Thoracic aorta endothelial cell (primary cell): Measurements from ENCODE around the gene IMPG2. TPM values are rescaled to one million over a fixed set of nuclear protein-coding genes. Genes with fewer than 3 reads are reported as not detected.

Experiments
- total RNA-seq: library from RNA; depleted of rRNA; stranded (reverse); fragments of >200 nt; gene quantifications from 2 replicates; pipeline ENCODE4 v1.2.3, GENCODE V29; 2012

The IMPG2 gene
- total RNA-seq = 0.50 and 0.53 TPM in 2 replicates

GRCh38 chr3:101320475-101320874 lies at the start of gene IMPG2:
Gene IMPG2, minus strand, starts transcription at chr3:101320575. Its CDS starts 203 bp downstream, at chr3:101320372.

Other genes with a start within 250 kb of the IMPG2 start
- 22.6 and 25.0 TPM in 2 replicates for gene SENP7, start 192.6 kb upstream of the IMPG2 start, total RNA-seq
- 48.5 and 50.9 TPM in 2 replicates for gene TRMT10C, start 241.3 kb upstream of the IMPG2 start, total RNA-seq